ENCODE measurements around the gene GSS.
"Not testable (repeated sequence)": the region's sequence is repeated elsewhere in the genome, so short reads cannot be mapped to it uniquely, and the experiment has no call there.

DNA sequence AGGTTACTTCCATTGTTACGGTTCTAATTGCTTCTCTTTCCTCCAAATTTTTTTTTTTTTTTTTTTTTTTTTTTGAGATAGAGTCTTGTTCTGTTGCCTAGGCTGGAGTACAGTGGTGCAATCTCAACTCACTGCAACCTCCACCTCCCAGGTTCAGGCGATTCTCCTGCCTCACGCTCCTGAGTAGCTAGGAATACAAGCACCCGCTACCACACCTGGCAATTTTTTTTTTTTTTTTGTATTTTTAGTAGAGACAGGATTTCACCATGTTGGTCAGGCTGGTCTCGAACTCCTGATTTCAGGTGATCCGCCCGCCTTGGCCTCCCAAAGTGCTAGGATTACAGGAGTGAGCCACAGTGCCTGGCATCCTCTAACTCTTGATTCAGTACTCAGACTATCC, 74.6 kb downstream of the GSS start:
- TF ChIP-seq, protein P1, sequence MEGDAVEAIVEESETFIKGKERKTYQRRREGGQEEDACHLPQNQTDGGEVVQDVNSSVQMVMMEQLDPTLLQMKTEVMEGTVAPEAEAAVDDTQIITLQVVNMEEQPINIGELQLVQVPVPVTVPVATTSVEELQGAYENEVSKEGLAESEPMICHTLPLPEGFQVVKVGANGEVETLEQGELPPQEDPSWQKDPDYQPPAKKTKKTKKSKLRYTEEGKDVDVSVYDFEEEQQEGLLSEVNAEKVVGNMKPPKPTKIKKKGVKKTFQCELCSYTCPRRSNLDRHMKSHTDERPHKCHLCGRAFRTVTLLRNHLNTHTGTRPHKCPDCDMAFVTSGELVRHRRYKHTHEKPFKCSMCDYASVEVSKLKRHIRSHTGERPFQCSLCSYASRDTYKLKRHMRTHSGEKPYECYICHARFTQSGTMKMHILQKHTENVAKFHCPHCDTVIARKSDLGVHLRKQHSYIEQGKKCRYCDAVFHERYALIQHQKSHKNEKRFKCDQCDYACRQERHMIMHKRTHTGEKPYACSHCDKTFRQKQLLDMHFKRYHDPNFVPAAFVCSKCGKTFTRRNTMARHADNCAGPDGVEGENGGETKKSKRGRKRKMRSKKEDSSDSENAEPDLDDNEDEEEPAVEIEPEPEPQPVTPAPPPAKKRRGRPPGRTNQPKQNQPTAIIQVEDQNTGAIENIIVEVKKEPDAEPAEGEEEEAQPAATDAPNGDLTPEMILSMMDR (IDR thresholded peaks at IDR 0.05) = not testable (repeated sequence)
- TF ChIP-seq POLR2AphosphoS5, POLR2A (IDR thresholded peaks at IDR 0.05): not testable (repeated sequence)

All from upper lobe of left lung (tissue), 4 donors.